ENCODE measurements around the gene FSIP1. TPM values are rescaled to one million over a fixed set of nuclear protein-coding genes. Genes with fewer than 3 reads are reported as not detected.

Gene FSIP1
- total RNA-seq, 4 donors from 2014 or later, result 0.94 to 3.2 (median 2.0) TPM

DNA sequence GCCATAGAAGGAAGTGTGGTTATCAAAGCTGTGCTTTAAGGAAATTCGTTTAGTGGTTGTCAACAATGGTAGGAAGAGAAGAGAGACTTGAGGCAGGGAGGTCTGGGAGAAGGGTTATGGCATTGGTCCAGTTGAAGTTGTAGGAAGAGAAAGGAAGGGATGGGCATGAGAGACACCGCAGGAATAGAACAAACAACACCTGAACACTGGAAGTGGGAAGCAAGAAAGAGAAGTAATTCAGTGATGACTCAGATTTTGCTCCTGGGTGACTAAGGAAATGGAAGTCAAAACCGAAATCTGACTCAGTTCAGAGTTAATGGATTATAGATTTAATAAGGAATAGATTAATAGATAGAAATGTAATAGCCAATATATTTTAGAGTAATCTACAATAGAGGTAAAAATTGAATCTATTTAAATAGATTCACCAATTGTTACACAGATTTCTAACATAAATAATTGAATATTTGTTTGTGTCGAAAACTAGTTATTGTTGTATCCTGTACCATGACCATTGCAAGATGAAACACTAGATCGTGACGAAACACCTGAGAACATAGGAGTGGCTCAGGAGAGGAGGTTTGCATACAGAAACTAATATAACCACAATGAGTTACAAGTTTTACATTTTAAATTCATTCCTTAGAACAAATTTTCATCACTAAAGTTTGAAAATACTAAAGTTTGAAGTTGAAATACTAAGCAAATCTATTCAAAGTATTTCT is 165.7 kb downstream of the FSIP1 start:
- no peak for ATAC-seq
- TF ChIP-seq POLR2A (IDR thresholded peaks at IDR 0.05) (no peak), POLR2AphosphoS5 (IDR thresholded peaks at IDR 0.05) (no peak), EP300 (IDR thresholded peaks at IDR 0.05) (no peak)
- TF ChIP-seq, protein P1, sequence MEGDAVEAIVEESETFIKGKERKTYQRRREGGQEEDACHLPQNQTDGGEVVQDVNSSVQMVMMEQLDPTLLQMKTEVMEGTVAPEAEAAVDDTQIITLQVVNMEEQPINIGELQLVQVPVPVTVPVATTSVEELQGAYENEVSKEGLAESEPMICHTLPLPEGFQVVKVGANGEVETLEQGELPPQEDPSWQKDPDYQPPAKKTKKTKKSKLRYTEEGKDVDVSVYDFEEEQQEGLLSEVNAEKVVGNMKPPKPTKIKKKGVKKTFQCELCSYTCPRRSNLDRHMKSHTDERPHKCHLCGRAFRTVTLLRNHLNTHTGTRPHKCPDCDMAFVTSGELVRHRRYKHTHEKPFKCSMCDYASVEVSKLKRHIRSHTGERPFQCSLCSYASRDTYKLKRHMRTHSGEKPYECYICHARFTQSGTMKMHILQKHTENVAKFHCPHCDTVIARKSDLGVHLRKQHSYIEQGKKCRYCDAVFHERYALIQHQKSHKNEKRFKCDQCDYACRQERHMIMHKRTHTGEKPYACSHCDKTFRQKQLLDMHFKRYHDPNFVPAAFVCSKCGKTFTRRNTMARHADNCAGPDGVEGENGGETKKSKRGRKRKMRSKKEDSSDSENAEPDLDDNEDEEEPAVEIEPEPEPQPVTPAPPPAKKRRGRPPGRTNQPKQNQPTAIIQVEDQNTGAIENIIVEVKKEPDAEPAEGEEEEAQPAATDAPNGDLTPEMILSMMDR (IDR thresholded peaks at IDR 0.05), result no peak
- Histone ChIP-seq H3K27me3 (no peaks in the 10 kb centered on the region), H3K4me1 (peaks cover 0 to 6% (median 0%) of the 10 kb centered on the region in 3 donors), H3K27ac (no peak overlapping the region), H3K4me3 (no peak overlapping the region), H3K9me3 (peaks cover 0 to 11% (median 0%) of the 10 kb centered on the region in 3 donors), H3K36me3 (no peaks in the 10 kb centered on the region)
- 80 to 92% methylated on average over 5 to 6 of the region's 6 CpGs for WGBS, 2 donors (ENCODE audit: low coverage in 1 of 2)

DNA sequence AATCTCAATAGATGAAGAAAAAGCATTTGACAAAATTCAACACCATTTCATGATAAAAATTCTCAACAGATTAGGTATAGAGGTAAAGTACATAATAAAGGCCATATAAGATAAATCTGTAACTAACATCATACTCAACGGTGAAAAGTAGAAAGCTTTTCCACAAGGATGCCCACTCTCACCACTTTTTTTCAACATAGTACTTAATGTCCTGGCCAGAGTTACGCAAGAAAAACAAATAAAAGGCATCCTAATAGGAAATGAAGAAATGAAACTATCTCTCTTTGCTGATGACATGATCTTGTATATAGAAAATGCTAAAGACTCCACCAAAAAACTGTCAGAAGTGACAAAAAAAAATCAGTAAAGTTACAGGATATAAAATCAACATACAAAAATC is 168.8 kb downstream of the FSIP1 start:
- H3K4me1 ChIP-seq, result no peaks in the 10 kb centered on the region
- WGBS, 2 donors (ENCODE audit: low coverage in 1 of 2), result 93% methylated on average over 2 of the region's 2 CpGs
- ATAC-seq, result no peak
- no peaks in the 10 kb centered on the region for H3K27me3 ChIP-seq
- TF ChIP-seq EP300 (IDR thresholded peaks at IDR 0.05) (no peak), POLR2AphosphoS5 (IDR thresholded peaks at IDR 0.05) (no peak), POLR2A (IDR thresholded peaks at IDR 0.05) (no peak)
- TF ChIP-seq, protein P1 (IDR thresholded peaks at IDR 0.05), result no peak
- no peaks in the 10 kb centered on the region for H3K36me3 ChIP-seq
- no peak overlapping the region for H3K4me3 ChIP-seq
- H3K27ac ChIP-seq, result no peak overlapping the region
- peaks cover 0 to 37% (median 0%) of the 10 kb centered on the region in 3 donors for H3K9me3 ChIP-seq

DNA sequence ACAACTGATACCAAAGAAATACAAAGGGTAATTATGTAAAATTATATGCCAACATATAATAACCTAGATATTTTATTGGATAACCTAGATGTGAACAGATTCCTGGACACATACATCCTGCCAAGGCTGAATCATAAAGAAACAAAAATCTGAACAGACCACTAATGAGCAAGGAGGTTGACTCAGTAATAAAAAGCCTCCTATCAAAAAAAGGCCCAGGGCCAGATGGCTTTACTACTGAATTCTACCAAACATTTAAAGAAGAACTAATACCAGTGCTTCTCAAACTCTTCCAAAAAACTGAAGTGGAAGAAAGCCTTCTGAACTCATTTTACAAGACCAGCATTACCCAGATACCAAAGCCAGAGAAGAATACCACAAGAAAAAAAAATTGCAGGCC is 169.4 kb downstream of the FSIP1 start:
- no peak overlapping the region for H3K4me3 ChIP-seq
- H3K27ac ChIP-seq, result no peak overlapping the region
- H3K36me3 ChIP-seq, result no peaks in the 10 kb centered on the region
- H3K9me3 ChIP-seq, result peaks cover 0 to 37% (median 0%) of the 10 kb centered on the region in 3 donors
- H3K27me3 ChIP-seq, result no peaks in the 10 kb centered on the region
- H3K4me1 ChIP-seq, result no peaks in the 10 kb centered on the region
- no peak for ATAC-seq
- TF ChIP-seq POLR2AphosphoS5 (IDR thresholded peaks at IDR 0.05) (no peak), POLR2A (IDR thresholded peaks at IDR 0.05) (no peak), EP300 (IDR thresholded peaks at IDR 0.05) (no peak)
- TF ChIP-seq, protein P1 (IDR thresholded peaks at IDR 0.05), result no peak

DNA sequence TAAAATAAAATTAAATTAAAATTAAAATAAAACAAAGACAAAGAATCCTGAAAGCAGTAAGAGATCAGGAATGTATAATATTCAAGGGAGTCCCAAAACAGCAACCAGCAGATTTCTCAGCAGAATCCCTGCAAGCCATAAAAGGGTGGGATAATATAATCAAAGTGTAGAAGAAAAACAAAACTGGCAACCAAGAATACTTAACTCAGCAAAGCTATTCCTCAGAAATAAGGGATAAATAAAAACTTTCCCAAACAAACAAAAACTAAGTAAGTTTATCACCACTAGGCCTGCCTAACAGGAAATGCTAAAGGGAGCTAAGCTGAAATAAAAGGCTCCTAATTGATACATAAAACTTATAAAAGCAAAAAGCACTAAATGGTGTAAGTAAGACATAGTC is 172.0 kb downstream of the FSIP1 start:
- ATAC-seq, result no peak
- no peak overlapping the region for H3K4me3 ChIP-seq
- no peaks in the 10 kb centered on the region for H3K27me3 ChIP-seq
- TF ChIP-seq POLR2AphosphoS5 (IDR thresholded peaks at IDR 0.05) (no peak), EP300 (IDR thresholded peaks at IDR 0.05) (no peak), POLR2A (IDR thresholded peaks at IDR 0.05) (no peak)
- TF ChIP-seq, protein P1 (IDR thresholded peaks at IDR 0.05), result no peak
- peaks cover 0 to 37% (median 0%) of the 10 kb centered on the region in 3 donors for H3K9me3 ChIP-seq
- no peaks in the 10 kb centered on the region for H3K4me1 ChIP-seq
- H3K27ac ChIP-seq, result no peak overlapping the region
- H3K36me3 ChIP-seq, result no peaks in the 10 kb centered on the region

Measured in gastroesophageal sphincter (tissue), 4 donors.